Measurements from ENCODE around the gene SLC20A1.
"Not testable (repeated sequence)": the region's sequence is repeated elsewhere in the genome, so short reads cannot be mapped to it uniquely, and the experiment has no call there.

Gene SLC20A1

GRCh38 chr2:112646102-112646719 is 472 bp downstream of the SLC20A1 start:
- DNase-seq: peak in 16 of 51 donors; percentile 28 to 72 (median 55)

GRCh38 chr2:112646791-112647689 is 1.3 kb downstream of the SLC20A1 start:
- DNase-seq: peak in 1 of 51 donors; percentile 6

- DNase-seq: no peak
These were observed 2.3 kb downstream of the SLC20A1 start for GRCh38 chr2:112648081-112648480.

- DNase-seq: no peak
These were observed 10.9 kb downstream of the SLC20A1 start for GRCh38 chr2:112656679-112657078.

- no peak for DNase-seq
These were observed 12.6 kb downstream of the SLC20A1 start for GRCh38 chr2:112658301-112658700.

- DNase-seq: no peak
These were observed 13.3 kb downstream of the SLC20A1 start for GRCh38 chr2:112658839-112659667.

GRCh38 chr2:112660138-112660537 is 14.4 kb downstream of the SLC20A1 start:
- no peak for DNase-seq

GRCh38 chr2:112661656-112662305 is 16.0 kb downstream of the SLC20A1 start:
- no peak for DNase-seq

GRCh38 chr2:112662704-112663103 is 17.0 kb downstream of the SLC20A1 start:
- no peak for DNase-seq

- DNase-seq: no peak
These were observed 18.9 kb downstream of the SLC20A1 start for GRCh38 chr2:112664689-112665088.

GRCh38 chr2:112665113-112665780 is 19.5 kb downstream of the SLC20A1 start:
- DNase-seq: no peak

GRCh38 chr2:112666761-112667122 is 21.0 kb downstream of the SLC20A1 start:
- DNase-seq: no peak

GRCh38 chr2:112667540-112667939 is 21.8 kb downstream of the SLC20A1 start:
- DNase-seq: not testable (repeated sequence)

GRCh38 chr2:112669667-112670066 is 23.9 kb downstream of the SLC20A1 start:
- no peak for DNase-seq

GRCh38 chr2:112670252-112671022 is 24.7 kb downstream of the SLC20A1 start:
- no peak for DNase-seq

GRCh38 chr2:112671801-112672200 is 26.1 kb downstream of the SLC20A1 start:
- peak in 1 of 51 donors; percentile 12 for DNase-seq

- no peak for DNase-seq
These were observed 27.3 kb downstream of the SLC20A1 start for GRCh38 chr2:112673008-112673407.

- DNase-seq: peak in 18 of 51 donors; percentile 4 to 53 (median 15)
These were observed 28.5 kb downstream of the SLC20A1 start for GRCh38 chr2:112674229-112674628.

GRCh38 chr2:112679484-112679883 is 33.7 kb downstream of the SLC20A1 start:
- peak in 31 of 51 donors; percentile 8 to 65 (median 35) for DNase-seq

GRCh38 chr2:112680666-112681101 is 34.9 kb downstream of the SLC20A1 start:
- DNase-seq: no peak
